A549 (cell line): ENCODE results near the gene UTP4.
"Not testable (repeated sequence)": the region's sequence is repeated elsewhere in the genome, so short reads cannot be mapped to it uniquely, and the experiment has no call there.

ENCODE experiments used
- EHMT2 ChIP-seq: fragments of 200-600 bp; sonication (generic); IDR thresholded peaks from 2 replicates; pipeline ENCODE4 v1.6.1; 2016; ENCODE audit warnings: antibody characterized with exemption, low read depth, mild to moderate bottlenecking, moderate library complexity
- EP300 ChIP-seq, 2 experiments: fragments of >200 bp; sonication (Bioruptor Twin); formaldehyde crosslinking; IDR thresholded peaks; 2 replicates in 1 of 2; 3 replicates in 1 of 2; pipeline ENCODE4 v1.6.1; 2016 to 2017
- POLR2A ChIP-seq: IDR thresholded peaks from 2 replicates; pipeline ENCODE4 v1.6.1; 2012; ENCODE audit warnings: mild to moderate bottlenecking, low read length
- POLR2AphosphoS2 ChIP-seq: conservative IDR thresholded peaks from 2 replicates; pipeline ENCODE4 v1.6.1; 2012; ENCODE audit warnings: low read length, improper control_type of control experiment, inconsistent platforms
- TF ChIP-seq, protein P1 (sequence below): fragments of >200 bp; sonication (Bioruptor Twin); formaldehyde crosslinking; IDR thresholded peaks from 3 replicates; pipeline ENCODE4 v1.5.1; 2016
- TF ChIP-seq, protein P2 (sequence below): IDR thresholded peaks from 2 replicates; pipeline ENCODE4 v1.6.1; 2012
- TF ChIP-seq, protein P3 (sequence below): fragments of 250-450 bp; sonication (Bioruptor Pico); IDR thresholded peaks from 2 replicates; pipeline ENCODE4 v1.5.0; 2020; ENCODE audit warnings: low read depth, mild to moderate bottlenecking, moderate library complexity
- TF ChIP-seq, protein P4 (sequence below): IDR thresholded peaks from 2 replicates; pipeline ENCODE4 v1.6.1; 2012

DNA sequence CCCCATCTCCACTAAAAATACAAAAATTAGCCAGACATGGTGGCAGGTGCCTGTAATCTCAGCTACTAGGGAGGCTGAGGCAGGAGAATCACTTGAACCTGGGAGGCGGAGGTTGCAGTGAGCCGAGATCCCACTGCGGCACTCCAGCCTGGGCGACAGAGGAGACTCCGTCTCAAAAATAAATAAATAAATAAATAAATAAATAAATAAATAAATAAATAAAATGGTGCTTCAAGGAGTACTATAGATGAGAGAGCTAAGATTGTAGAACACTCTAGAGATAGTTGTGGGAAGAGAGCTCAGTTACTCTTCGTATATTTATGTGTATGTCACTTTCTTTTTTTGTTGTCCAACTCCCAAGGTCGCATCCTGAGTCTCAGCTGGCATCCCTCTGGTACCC, 7.0 kb downstream of the UTP4 start:
- TF ChIP-seq, protein P1, sequence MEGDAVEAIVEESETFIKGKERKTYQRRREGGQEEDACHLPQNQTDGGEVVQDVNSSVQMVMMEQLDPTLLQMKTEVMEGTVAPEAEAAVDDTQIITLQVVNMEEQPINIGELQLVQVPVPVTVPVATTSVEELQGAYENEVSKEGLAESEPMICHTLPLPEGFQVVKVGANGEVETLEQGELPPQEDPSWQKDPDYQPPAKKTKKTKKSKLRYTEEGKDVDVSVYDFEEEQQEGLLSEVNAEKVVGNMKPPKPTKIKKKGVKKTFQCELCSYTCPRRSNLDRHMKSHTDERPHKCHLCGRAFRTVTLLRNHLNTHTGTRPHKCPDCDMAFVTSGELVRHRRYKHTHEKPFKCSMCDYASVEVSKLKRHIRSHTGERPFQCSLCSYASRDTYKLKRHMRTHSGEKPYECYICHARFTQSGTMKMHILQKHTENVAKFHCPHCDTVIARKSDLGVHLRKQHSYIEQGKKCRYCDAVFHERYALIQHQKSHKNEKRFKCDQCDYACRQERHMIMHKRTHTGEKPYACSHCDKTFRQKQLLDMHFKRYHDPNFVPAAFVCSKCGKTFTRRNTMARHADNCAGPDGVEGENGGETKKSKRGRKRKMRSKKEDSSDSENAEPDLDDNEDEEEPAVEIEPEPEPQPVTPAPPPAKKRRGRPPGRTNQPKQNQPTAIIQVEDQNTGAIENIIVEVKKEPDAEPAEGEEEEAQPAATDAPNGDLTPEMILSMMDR = not testable (repeated sequence)
- TF ChIP-seq POLR2A; EHMT2; EP300 (IDR thresholded peaks at IDR 0.05); POLR2AphosphoS2: not testable (repeated sequence)
- TF ChIP-seq, protein P2, sequence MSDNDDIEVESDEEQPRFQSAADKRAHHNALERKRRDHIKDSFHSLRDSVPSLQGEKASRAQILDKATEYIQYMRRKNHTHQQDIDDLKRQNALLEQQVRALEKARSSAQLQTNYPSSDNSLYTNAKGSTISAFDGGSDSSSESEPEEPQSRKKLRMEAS = not testable (repeated sequence)
- TF ChIP-seq, protein P3, sequence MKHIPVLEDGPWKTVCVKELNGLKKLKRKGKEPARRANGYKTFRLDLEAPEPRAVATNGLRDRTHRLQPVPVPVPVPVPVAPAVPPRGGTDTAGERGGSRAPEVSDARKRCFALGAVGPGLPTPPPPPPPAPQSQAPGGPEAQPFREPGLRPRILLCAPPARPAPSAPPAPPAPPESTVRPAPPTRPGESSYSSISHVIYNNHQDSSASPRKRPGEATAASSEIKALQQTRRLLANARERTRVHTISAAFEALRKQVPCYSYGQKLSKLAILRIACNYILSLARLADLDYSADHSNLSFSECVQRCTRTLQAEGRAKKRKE = not testable (repeated sequence)
- TF ChIP-seq, protein P4, sequence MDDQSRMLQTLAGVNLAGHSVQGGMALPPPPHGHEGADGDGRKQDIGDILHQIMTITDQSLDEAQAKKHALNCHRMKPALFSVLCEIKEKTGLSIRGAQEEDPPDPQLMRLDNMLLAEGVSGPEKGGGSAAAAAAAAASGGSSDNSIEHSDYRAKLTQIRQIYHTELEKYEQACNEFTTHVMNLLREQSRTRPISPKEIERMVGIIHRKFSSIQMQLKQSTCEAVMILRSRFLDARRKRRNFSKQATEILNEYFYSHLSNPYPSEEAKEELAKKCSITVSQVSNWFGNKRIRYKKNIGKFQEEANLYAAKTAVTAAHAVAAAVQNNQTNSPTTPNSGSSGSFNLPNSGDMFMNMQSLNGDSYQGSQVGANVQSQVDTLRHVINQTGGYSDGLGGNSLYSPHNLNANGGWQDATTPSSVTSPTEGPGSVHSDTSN = not testable (repeated sequence)
